Small intestine (tissue), 7 donors: Measurements from ENCODE around the gene UQCRQ. TPM values are rescaled to one million over a fixed set of nuclear protein-coding genes. Genes with fewer than 3 reads are reported as not detected.

Experiments
- DNase-seq, 2 donors: peaks; one replicate each; pipeline versions ENCODE4 v3.0.0 to v3.0.0-alpha.2; 2013
- FAIRE-seq: peaks from 2 replicates; lab custom pipeline; 2012; peaks lifted over from hg19 to GRCh38; lab: Jason Lieb, UNC
- H3K27ac ChIP-seq, 3 donors: one replicate each; pipeline ENCODE4 v1.5.1; 2013; ENCODE audit warnings: low read length in 2 of 3, mild to moderate bottlenecking in 2 of 3, control low read depth in 1 of 3, inconsistent platforms in 1 of 3, low read depth in 1 of 3, moderate library complexity in 1 of 3
- H3K27me3 ChIP-seq, 3 donors: one replicate each; pipeline ENCODE4 v1.6.1; 2013; ENCODE audit warnings: low read length in 3 of 3, inconsistent platforms in 1 of 3; ENCODE audit not compliant: control insufficient read depth in 3 of 3, insufficient read depth in 3 of 3
- H3K36me3 ChIP-seq, 3 donors: one replicate each; pipeline ENCODE4 v1.6.1; 2013; ENCODE audit warnings: low read length in 3 of 3, inconsistent platforms in 1 of 3, low read depth in 1 of 3, mild to moderate bottlenecking in 1 of 3, moderate library complexity in 1 of 3; ENCODE audit not compliant: control insufficient read depth in 3 of 3, insufficient read depth in 2 of 3
- H3K4me1 ChIP-seq, 3 donors: one replicate each; pipeline ENCODE4 v1.6.1; 2013; ENCODE audit warnings: low read length in 2 of 3, inconsistent platforms in 1 of 3, low read depth in 1 of 3, mild to moderate bottlenecking in 1 of 3, moderate library complexity in 1 of 3; ENCODE audit not compliant: control insufficient read depth in 3 of 3, insufficient read depth in 2 of 3
- H3K4me3 ChIP-seq, 3 donors: one replicate each; pipeline ENCODE4 v1.5.1; 2013; ENCODE audit warnings: low read length in 3 of 3, control low read depth in 1 of 3, inconsistent platforms in 1 of 3, low read depth in 1 of 3, mild to moderate bottlenecking in 1 of 3, moderate library complexity in 1 of 3
- H3K9me3 ChIP-seq, 2 donors: one replicate each; pipeline ENCODE4 v1.6.1; 2013; ENCODE audit warnings: low read depth in 1 of 2, low read length in 1 of 2; ENCODE audit not compliant: control insufficient read depth in 2 of 2, insufficient read depth in 1 of 2
- WGBS, 3 donors: extraction: QIAGEN DNeasy Blood & Tissue Kit; methylation state at CpG; one replicate each; pipeline ENCODE4 v1.1.7; 2013; 5-methylcytosine and 5-hydroxymethylcytosine counted together
- polyA plus RNA-seq, 4 donors: library from polyadenylated mRNA; stranded (reverse) in 3 of 4; unstranded in 1 of 4; fragments of 200-250 nt in 3 of 4; fragments of 120-200 nt in 1 of 4; gene quantifications; one replicate each; pipeline versions ENCODE4 v1.2.1 to v1.2.3, GENCODE V29; 2013
- donor health status: healthy with polysubstance abuse.
- donor health status: control.
- donor health status: control.
- donor health status: Bipolar disorder and iron deficiency.
- donor health status: healthy.

Gene UQCRQ
- polyA plus RNA-seq, 4 donors, result 225 to 872 (median 544) TPM

DNA sequence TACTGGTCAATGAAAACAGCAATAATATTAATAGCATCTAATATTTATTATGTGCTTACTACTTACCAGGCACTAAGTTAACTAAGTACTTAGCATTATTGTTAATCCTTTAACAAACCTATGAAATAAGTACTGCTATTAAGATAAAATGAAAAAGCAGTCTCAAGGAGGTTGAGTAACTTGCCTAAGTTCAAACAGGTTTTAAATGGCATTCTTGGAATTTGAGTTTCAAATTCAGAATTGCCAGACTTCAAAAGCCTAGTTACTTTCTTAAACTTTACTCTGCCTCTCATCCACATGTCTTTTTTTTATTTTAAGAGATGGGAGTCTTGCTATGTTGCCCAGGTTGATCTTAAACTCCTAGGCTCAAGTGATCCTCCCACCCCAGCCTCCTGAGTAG lies 23.1 kb downstream of the UQCRQ start:
- H3K4me1 ChIP-seq, result no peaks in the 10 kb centered on the region
- no peak overlapping the region for H3K4me3 ChIP-seq
- H3K9me3 ChIP-seq, result no peaks in the 10 kb centered on the region
- no peak for DNase-seq
- H3K27ac ChIP-seq, result no peak overlapping the region
- H3K27me3 ChIP-seq, result no peaks in the 10 kb centered on the region
- FAIRE-seq, result no peak
- peaks cover 17 to 23% (median 21%) of the 10 kb centered on the region in 3 donors for H3K36me3 ChIP-seq

DNA sequence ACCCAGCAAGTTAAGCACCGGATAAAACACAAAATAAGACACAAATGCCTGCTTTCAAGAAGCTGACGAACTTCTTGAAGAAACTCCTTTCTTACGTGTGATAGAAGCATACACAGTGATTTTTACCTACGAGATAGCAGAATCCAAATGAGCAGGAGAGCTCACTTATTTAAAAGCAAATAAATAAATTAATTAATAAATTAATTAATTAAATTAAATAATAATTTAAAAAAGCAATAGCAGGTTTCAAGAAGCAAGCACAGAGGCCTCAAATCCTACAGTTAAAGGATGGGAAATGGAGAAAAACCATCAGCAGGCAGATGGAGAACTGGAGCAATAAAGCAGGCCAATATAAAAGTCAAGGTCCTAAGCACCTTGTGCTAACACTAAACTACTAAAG lies 24.4 kb downstream of the UQCRQ start:
- DNase-seq (no peak), FAIRE-seq (no peak)
- Histone ChIP-seq H3K4me3 (no peak overlapping the region), H3K36me3 (peaks cover 15 to 23% (median 23%) of the 10 kb centered on the region in 3 donors), H3K4me1 (no peaks in the 10 kb centered on the region), H3K27ac (no peak overlapping the region), H3K27me3 (no peaks in the 10 kb centered on the region), H3K9me3 (no peaks in the 10 kb centered on the region)
- 94 to 96% (median 95%) methylated on average over 4 of the region's 4 CpGs for WGBS, 3 donors

GRCh38 chr5:132895719-132896305 lies 29.4 kb downstream of the UQCRQ start:
- Histone ChIP-seq H3K36me3 (peaks cover 13 to 38% (median 25%) of the 10 kb centered on the region in 3 donors), H3K4me1 (no peaks in the 10 kb centered on the region), H3K27ac (no peak overlapping the region), H3K27me3 (no peaks in the 10 kb centered on the region), H3K4me3 (no peak overlapping the region), H3K9me3 (no peaks in the 10 kb centered on the region)
- DNase-seq (no peak), FAIRE-seq (no peak)
- 89 to 93% (median 90%) methylated on average over 4 of the region's 4 CpGs for WGBS, 3 donors

DNA sequence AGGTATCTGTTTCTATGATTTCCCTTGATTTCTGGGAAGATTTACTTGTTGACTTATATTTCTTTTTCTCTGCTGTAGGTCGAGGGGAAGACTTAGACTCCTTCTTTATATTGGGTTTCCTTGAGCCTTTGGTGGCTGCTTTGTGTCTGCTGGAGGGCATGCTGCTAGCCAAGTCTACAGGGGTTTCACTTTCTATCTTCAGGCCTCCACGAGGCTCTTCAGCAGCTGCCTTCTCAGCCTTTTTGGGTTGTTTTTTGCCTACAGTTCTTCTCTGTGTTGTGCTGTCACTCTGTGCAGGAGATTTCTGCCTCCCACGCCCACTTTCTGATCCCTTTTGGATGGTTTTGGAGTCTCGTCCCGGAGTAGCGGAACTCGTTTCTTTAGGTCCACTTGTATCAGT lies 30.2 kb downstream of the UQCRQ start:
- H3K4me1 ChIP-seq, result no peaks in the 10 kb centered on the region
- no peak overlapping the region for H3K27ac ChIP-seq
- no peaks in the 10 kb centered on the region for H3K9me3 ChIP-seq
- H3K27me3 ChIP-seq, result no peaks in the 10 kb centered on the region
- no peak overlapping the region for H3K4me3 ChIP-seq
- WGBS, 3 donors, result 72 to 74% (median 74%) methylated on average over 7 of the region's 7 CpGs
- FAIRE-seq (no peak), DNase-seq (no peak)
- peaks cover 13 to 38% (median 25%) of the 10 kb centered on the region in 3 donors for H3K36me3 ChIP-seq

DNA sequence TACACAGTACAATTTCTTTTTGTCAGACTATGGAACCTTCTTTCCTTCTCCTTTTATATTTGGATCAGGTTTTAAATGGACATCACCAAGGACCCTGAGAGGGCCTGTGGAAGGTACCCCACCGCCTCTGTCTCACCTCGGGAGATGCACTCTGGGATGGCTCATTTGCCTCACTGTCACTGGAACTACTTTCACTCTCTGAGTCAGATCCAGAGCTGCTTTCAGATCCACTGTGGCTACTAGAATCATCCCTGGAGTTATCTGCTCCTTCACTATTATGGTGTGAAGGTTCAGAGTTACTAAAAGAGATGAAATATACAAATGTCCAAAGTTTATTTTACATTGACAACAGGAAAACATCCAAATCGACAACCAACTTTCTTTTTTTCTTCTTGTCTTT lies 31.7 kb downstream of the UQCRQ start:
- no peak for FAIRE-seq

DNA sequence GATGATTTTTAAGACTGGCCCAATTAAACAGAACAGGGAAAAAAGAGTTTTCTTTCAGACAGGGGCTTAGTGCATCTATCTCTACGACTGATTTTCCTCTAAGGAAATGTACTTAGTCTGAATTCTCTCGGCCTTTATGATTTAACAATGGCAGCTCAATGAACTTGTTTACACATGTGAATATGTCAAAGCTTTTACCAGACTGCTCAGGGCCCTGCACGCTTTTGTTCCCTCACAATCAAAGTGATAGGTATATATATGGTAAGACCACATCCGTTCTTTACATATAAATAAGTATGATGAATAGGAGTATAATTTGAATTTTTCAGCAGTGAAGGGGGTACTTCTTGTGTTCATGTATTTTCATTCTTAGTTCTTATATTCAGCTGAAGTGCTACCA lies 34.6 kb downstream of the UQCRQ start:
- no peak overlapping the region for H3K4me3 ChIP-seq
- no peaks in the 10 kb centered on the region for H3K9me3 ChIP-seq
- no peaks in the 10 kb centered on the region for H3K4me1 ChIP-seq
- DNase-seq (no peak), FAIRE-seq (no peak)
- 89 to 94% (median 92%) methylated on average over 4 of the region's 4 CpGs for WGBS, 3 donors
- H3K27ac ChIP-seq, result no peak overlapping the region
- H3K27me3 ChIP-seq, result no peaks in the 10 kb centered on the region
- peaks cover 3 to 33% (median 18%) of the 10 kb centered on the region in 3 donors for H3K36me3 ChIP-seq

More for the DNA sequence above, 31.7 kb downstream of the UQCRQ start:
- peaks cover 10 to 42% (median 18%) of the 10 kb centered on the region in 3 donors for H3K36me3 ChIP-seq
- no peaks in the 10 kb centered on the region for H3K9me3 ChIP-seq
- H3K4me1 ChIP-seq, result no peaks in the 10 kb centered on the region
- H3K27me3 ChIP-seq, result no peaks in the 10 kb centered on the region
- 65 to 72% (median 71%) methylated on average over 3 of the region's 3 CpGs for WGBS, 3 donors
- no peak overlapping the region for H3K27ac ChIP-seq
- H3K4me3 ChIP-seq, result no peak overlapping the region
- no peak for DNase-seq

GRCh38 chr5:132901730-132902129 lies 35.3 kb downstream of the UQCRQ start:
- H3K4me3 ChIP-seq, result no peak overlapping the region
- H3K36me3 ChIP-seq, result peaks cover under 1 to 28% (median 11%) of the 10 kb centered on the region in 3 donors
- DNase-seq (no peak), FAIRE-seq (no peak)
- H3K4me1 ChIP-seq, result no peaks in the 10 kb centered on the region
- H3K27ac ChIP-seq, result no peak overlapping the region
- WGBS, 3 donors, result 95 to 98% (median 97%) methylated on average over 3 of the region's 3 CpGs
- H3K9me3 ChIP-seq, result no peaks in the 10 kb centered on the region
- H3K27me3 ChIP-seq, result no peaks in the 10 kb centered on the region

DNA sequence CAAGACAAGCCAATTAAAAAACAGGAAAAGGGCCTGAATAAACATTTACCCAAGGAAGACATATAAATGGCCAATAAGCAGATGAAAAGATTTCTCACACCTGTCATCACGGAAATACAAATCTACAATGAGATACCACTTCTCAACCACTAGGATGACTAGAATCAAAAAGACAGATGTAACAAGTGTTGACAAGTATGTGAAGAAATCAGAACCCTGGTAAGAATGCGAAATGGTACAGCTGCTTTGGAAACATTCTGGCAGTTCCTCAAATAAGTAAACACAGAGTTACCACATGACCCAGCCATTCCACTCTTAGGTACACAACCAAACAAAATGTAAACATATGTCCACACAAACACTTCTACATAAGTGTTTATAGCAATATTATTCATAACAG lies 39.5 kb downstream of the UQCRQ start:
- WGBS, 3 donors, result 68 to 71% (median 69%) methylated on average over 2 of the region's 2 CpGs
- Histone ChIP-seq H3K4me3 (no peak overlapping the region), H3K4me1 (peaks cover 0 to 4% (median 3%) of the 10 kb centered on the region in 3 donors), H3K36me3 (peaks cover 0 to 14% (median 5%) of the 10 kb centered on the region in 3 donors), H3K27me3 (no peaks in the 10 kb centered on the region), H3K9me3 (no peaks in the 10 kb centered on the region), H3K27ac (no peak overlapping the region)
- no peak for FAIRE-seq
- DNase-seq, result no peak

DNA sequence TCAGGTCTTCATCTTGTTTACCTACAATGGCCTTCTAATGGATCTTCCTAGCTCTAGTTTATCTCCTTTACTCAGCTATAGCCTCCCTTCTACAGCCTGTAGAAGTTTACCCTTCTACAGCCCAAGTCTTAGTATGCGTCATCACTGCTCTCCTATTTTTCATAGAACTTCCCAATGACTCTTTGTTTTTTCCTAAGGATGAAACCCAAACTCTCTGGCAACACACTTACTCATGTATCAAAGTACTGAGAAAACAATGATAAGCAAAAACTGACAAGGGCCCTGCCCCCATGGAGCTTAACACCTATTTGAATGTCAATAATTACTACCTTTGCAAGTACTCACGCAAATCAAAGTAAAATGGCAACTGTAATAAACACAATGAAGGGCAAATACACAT lies 40.7 kb downstream of the UQCRQ start:
- Histone ChIP-seq H3K27me3 (no peaks in the 10 kb centered on the region), H3K36me3 (peaks cover 0 to 13% (median 5%) of the 10 kb centered on the region in 3 donors), H3K9me3 (no peaks in the 10 kb centered on the region), H3K4me3 (no peak overlapping the region), H3K4me1 (peaks cover 0 to 4% (median 3%) of the 10 kb centered on the region in 3 donors), H3K27ac (no peak overlapping the region)
- FAIRE-seq (no peak), DNase-seq (no peak)
- 90 to 99% (median 93%) methylated on average over 2 of the region's 2 CpGs for WGBS, 3 donors
